Activated B cell treated with CpG ODN at 0.5 μM for 24 hours (primary cell): Measurements from ENCODE around the gene HMGA1. TPM values are rescaled to one million over a fixed set of nuclear protein-coding genes. Genes with fewer than 3 reads are reported as not detected.

Experiments used
- ATAC-seq: fragments of 200-7000 bp; cut with Tn5 transposase; one replicate; pipeline ENCODE4 v1.10.0; 2021; ENCODE audit warnings: low read depth, mild to moderate bottlenecking, moderate library complexity
- CTCF ChIA-PET: fragments of 350-600 bp; sonication (Branson Sonifier 250); formaldehyde crosslinking; loops from one replicate; lab custom pipeline; 2021; ENCODE audit warnings: antibody characterized with exemption; lab: Charles Lee
- POLR2A ChIA-PET: fragments of 350-600 bp; sonication (Branson Sonifier 250); formaldehyde crosslinking; loops from one replicate; lab custom pipeline; 2021; ENCODE audit warnings: antibody characterized with exemption; lab: Charles Lee
- DNase-seq: peaks from one replicate; pipeline ENCODE4 v3.0.0; 2022
- H3K27ac Mint-ChIP-seq: one replicate; pipeline ENCODE4 v1.8.0; 2020; ENCODE audit warnings: mixed read lengths
- H3K27me3 Mint-ChIP-seq: one replicate; pipeline ENCODE4 v1.8.0; 2021; ENCODE audit warnings: mixed read lengths
- H3K36me3 Mint-ChIP-seq: one replicate; pipeline ENCODE4 v1.8.0; 2021; ENCODE audit warnings: low read depth, mixed read lengths
- H3K4me1 Mint-ChIP-seq: one replicate; pipeline ENCODE4 v1.8.0; 2021; ENCODE audit warnings: mixed read lengths
- H3K4me3 Mint-ChIP-seq: one replicate; pipeline ENCODE4 v1.8.0; 2020; ENCODE audit warnings: mild to moderate bottlenecking, mixed read lengths
- H3K9me3 Mint-ChIP-seq: one replicate; pipeline ENCODE4 v1.8.0; 2020; ENCODE audit warnings: mixed read lengths
- CTCF ChIP-seq: fragments of 200-600 bp; IDR thresholded peaks from one replicate; pipeline ENCODE4 v1.8.0; 2022; ENCODE audit warnings: antibody characterized with exemption, mild to moderate bottlenecking
- intact Hi-C: fragments of 100-400 bp; cut with micrococcal nuclease; formaldehyde crosslinking; loops from one replicate; pipeline ENCODE4 v1.15.1; 2024
- total RNA-seq: library from RNA; stranded (reverse); gene quantifications from 2 replicates; pipeline ENCODE4 v1.2.3, GENCODE V29; 2022

The HMGA1 gene
- total RNA-seq, 1 donor from 2014 or later = 188 TPM

GRCh38 chr6:34223381-34223955 lies 13.2 kb upstream of the HMGA1 start:
- intact Hi-C loops = no loop called here
- peak; percentile 0 for ATAC-seq
- Mint-ChIP-seq H3K27me3 (no peaks in the 10 kb centered on the region), H3K9me3 (no peaks in the 10 kb centered on the region), H3K36me3 (no peaks in the 10 kb centered on the region), H3K27ac (peak overlapping the region; percentile 87), H3K4me3 (peak overlapping the region; percentile 68), H3K4me1 (peaks cover 66% of the 10 kb centered on the region)
- no peak for DNase-seq
- TF ChIP-seq CTCF = no peak
- POLR2A ChIA-PET = interaction anchor here (0.6 to 7.5 kb wide), 20 partner anchors 10 to 1080 kb away, joined by 3 to 297 read pairs (median 6); partner anchors contain the start of genes HMGA1, ILRUN, RPS10 and SMIM29
- CTCF ChIA-PET = interaction anchor here (1.5 to 2.0 kb wide), 4 partner anchors 13 to 191 kb away, joined by 5 to 13 read pairs (median 10); partner anchors contain the start of genes HMGA1 and SMIM29

- Mint-ChIP-seq H3K4me1 (peaks cover 64% of the 10 kb centered on the region), H3K4me3 (peak overlapping the region; percentile 68), H3K36me3 (no peaks in the 10 kb centered on the region), H3K27me3 (no peaks in the 10 kb centered on the region), H3K9me3 (no peaks in the 10 kb centered on the region), H3K27ac (peak overlapping the region; percentile 87)
- ATAC-seq = peak; percentile 94
- ChIA-PET POLR2A (interaction anchor here (0.5 to 7.5 kb wide), 22 partner anchors 9 to 1079 kb away, joined by 3 to 297 read pairs (median 6); partner anchors contain the start of genes HMGA1, ILRUN, RPS10 and SMIM29), CTCF (interaction anchor here (1.5 to 2.0 kb wide), 4 partner anchors 12 to 190 kb away, joined by 5 to 13 read pairs (median 10); partner anchors contain the start of genes HMGA1 and SMIM29)
- no peak for TF ChIP-seq CTCF
- peak; percentile 94 for DNase-seq
- intact Hi-C loops = loop anchor here (1.0 kb wide), 3 partner anchors 12 to 41 kb away; partner anchors contain the start of genes HMGA1 and SMIM29
Observed at GRCh38 chr6:34223956-34224940, 12.4 kb upstream of the HMGA1 start.

- TF ChIP-seq CTCF = no peak
- intact Hi-C loops = no loop called here
- Mint-ChIP-seq H3K4me1 (peaks cover 61% of the 10 kb centered on the region), H3K36me3 (no peaks in the 10 kb centered on the region), H3K4me3 (no peak overlapping the region), H3K27ac (peak overlapping the region; percentile 37), H3K27me3 (no peaks in the 10 kb centered on the region), H3K9me3 (no peaks in the 10 kb centered on the region)
- ChIA-PET CTCF (no interaction called here), POLR2A (interaction anchor here (3.0 to 7.5 kb wide), 2 partner anchors 8 to 12 kb away, joined by 26 to 297 read pairs; partner anchors contain the start of gene HMGA1)
- ATAC-seq = no peak
- DNase-seq = no peak
Observed at GRCh38 chr6:34225551-34225950, 11.1 kb upstream of the HMGA1 start.

DNA sequence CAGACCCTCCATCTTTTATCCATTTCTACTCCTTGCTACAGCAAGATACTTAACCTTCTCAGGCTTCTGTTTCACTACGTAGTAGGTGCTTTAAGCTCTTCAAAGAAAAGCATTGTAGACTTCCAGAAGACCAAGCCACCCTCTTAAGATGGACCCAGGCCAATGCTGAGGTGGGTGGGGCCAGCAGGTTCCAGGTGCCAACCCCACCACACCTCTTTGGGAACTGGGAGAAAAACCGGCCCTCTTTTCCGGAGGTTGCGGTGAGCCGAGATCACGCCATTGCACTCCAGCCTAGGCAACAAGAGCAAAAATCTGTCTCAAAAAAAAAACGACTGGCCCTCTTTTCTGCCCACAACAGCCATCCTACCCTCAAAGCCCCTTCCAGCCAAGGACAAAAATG lies 10.6 kb upstream of the HMGA1 start:
- DNase-seq (no peak), ATAC-seq (no peak)
- no peak for TF ChIP-seq CTCF
- intact Hi-C loops = no loop called here
- H3K36me3 Mint-ChIP-seq = no peaks in the 10 kb centered on the region
- H3K27me3 Mint-ChIP-seq = no peaks in the 10 kb centered on the region
- POLR2A ChIA-PET = interaction anchor here (0.7 to 7.5 kb wide), 5 partner anchors 11 to 43 kb away, joined by 3 to 297 read pairs (median 7); partner anchors contain the start of genes HMGA1 and SMIM29
- H3K9me3 Mint-ChIP-seq = no peaks in the 10 kb centered on the region
- H3K4me1 Mint-ChIP-seq = peaks cover 63% of the 10 kb centered on the region
- CTCF ChIA-PET = interaction anchor here (0.6 kb wide), 1 partner anchor 37 kb away, joined by 3 read pairs; no protein-coding TSS in a partner anchor
- peak overlapping the region; percentile 37 for H3K27ac Mint-ChIP-seq
- no peak overlapping the region for H3K4me3 Mint-ChIP-seq
